ENCODE data around the gene CELF1.
A peak's percentile ranks its signal among the peaks of the same experiment; 100 is the strongest.
"Not testable (repeated sequence)": the region's sequence is repeated elsewhere in the genome, so short reads cannot be mapped to it uniquely, and the experiment has no call there.

CELF1 gene

DNA sequence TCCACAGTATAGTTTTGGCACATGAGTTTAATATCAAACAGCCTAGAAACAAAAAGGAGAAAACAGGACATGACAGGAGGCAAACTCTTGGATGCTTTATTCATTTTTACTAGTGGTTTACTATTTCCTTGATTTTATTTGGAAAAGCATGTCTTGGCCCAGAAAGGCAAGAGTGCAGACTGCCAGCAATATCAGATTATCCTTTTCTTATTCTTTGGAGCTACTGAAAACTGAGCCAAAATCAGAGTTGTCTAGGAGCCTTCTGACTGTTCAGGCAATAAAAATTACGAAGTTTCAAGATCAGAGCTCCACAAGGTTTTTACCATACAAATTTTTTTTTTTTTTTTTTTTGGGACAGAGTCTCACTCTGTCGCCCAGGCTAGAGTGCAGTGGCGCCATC, 16.0 kb downstream of the CELF1 start:
- DNase-seq: no peak

DNA sequence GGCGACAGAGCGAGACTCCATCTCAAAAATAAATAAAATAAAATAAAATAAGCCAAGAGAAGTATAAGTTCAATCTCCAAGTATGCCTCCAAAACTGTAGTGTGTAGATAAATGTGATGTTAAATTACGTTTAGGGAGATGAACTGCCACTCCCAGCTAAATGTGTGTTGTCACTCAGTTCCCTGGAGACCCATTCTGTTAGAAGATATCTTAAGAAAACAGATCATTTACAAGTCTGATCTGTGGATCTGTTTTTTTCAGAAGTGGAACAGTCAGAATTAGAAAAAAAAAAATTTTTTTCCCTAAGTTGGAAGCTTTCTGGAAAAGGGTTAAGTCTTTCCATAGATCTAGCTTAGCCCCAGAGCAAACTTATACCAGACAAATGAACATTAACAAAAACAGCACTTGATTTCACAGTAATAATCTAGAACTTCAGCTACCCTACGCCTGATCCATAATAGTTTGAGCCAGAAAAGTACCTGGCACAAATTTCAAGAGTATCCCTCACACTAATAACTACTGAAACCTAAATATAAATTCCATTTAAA, 18.2 kb downstream of the CELF1 start:
- no peak for DNase-seq

DNA sequence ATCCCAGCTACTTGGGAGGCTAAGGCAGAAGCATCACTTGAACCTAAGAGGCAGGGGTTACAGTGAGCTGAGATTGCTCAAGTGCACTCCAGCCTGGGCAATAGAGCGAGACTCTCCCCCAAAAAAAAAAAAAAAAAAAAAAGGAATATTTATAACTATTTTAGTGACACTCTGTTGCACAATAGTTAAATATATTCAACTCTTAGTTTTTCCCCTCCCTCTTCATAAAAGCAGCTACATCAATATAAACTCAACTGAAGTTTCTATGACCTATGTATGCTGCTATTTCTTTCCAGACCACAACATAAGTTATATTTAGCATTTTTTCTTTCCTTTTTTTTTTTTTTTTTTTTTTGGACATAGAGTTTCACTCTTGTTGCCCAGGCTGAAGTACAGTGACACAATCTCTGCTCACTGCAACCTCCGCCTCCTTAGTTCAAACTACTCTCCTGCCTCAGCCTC, 19.2 kb downstream of the CELF1 start:
- no peak for DNase-seq

DNA sequence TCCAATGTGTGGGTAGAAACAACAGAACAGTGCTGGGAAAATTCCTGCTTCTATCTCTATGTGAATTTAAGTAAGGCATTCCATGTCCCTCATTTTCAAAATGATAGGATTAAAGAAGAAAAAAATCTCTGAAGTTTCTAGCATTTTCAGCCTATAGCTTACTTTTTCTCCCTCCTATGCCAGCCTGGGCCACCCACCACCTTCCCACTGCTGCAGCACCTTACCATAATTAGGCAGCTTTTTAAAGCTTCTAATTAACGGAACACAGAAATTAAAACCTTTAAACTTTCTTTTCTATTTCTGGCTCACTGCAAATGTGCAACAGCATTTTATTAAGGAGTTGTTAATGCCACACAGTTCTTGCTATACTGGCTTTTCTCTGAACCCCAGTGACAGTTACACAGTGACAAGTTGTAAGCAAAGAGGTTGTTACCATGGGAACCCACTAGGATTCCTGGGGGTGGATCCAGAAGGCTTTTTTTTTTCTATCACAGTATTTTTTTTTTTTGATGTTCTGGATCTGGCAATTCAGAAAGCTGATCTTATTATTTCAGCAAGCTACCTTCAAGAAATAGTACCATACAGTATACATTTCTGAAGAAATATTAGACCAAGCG, 20.2 kb downstream of the CELF1 start:
- DNase-seq: no peak

DNA sequence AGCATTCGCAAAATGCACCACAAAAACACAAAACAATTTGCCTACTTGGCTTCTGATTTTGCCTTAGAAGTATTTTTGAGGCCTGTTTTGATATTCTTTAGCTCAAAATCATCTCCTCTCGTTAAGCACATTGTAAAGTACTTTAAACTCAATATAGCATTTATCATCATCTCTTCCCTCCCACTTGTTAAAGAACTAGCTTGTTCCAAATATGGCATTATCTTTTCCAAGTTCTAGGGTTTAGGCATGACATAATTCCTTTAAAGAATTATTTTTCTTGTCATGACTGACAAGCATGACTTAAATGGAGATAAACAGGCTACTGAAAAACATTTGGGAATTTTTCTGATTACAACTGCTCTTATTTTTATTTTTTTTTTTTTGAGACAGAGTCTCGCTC, 21.3 kb downstream of the CELF1 start:
- DNase-seq: no peak

DNA sequence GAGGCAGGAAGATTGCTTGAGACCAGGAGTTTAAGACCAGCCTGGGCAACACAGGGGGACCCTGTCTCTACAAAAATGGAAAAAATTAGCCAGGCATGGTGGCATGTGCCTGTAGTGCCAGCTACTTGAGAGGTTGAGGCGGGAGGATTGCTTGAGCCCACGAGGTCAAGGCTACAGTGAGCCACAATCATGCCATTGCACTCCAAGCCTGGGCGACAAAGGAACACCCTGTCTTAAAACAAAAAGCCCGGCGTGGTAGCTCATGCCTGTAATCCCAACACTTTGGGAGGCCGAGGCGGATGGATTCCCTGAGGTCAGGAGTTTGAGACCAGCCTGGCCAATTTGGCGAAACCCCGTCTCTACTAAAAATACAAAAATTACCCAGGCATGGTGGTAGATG, 22.2 kb downstream of the CELF1 start:
- DNase-seq: not testable (repeated sequence)

DNA sequence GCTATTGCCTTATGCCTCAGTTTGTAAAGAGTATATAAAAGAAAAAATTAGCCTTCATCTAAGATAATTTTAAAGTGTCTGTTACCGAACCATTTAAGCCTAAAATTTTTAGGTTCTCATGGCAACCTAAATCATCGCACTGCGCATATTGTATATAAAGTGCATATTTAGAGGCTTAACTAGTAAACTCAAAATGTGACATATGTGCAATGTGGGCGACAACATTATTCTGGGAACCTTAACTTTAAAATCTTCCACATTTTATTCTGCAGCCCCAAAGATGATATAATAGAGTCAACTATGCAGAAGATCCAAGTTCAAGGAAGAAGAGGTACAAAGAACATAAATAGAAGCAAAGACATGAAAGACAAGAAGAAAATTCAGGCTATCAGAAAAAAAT, 23.0 kb downstream of the CELF1 start:
- DNase-seq: no peak

DNA sequence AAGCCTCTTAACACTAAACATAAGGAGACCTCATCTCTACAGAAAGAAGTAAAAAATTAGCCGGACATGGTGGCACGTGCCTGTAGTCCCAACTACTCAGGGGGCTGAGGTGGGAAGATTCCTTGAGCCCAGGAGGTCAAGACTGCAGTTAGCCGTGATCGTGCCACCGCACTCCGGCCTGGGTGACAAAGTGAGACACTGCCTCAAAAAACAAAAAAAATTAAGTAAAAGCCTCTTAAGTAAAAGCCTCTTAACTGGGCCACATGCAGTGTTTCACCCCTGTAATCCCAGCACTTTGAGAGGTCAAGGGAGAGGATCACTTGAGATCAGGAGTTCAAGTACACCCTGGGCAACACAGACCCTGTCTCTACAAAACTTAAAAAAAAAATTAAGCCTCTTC, 25.7 kb downstream of the CELF1 start:
- no peak for DNase-seq

DNA sequence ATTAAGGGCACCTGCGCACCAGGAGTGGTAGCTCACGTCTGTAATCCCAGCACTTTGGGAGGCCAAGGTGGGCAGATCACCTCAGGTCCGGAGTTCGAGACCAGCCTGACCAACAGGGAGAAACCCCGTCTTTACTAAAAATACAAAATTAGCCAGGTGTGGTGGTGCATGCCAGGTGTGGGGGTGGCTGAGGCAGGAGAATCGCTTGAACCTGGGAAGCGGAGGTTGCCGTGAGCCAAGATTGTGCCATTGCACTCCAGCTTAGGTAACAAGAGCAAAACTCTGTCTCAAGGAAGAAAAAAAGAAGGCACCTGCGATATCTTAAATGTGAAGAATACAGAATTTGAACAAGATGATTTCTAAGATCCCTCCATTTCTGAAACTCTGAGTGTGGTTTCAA, 26.9 kb downstream of the CELF1 start:
- not testable (repeated sequence) for DNase-seq

DNA sequence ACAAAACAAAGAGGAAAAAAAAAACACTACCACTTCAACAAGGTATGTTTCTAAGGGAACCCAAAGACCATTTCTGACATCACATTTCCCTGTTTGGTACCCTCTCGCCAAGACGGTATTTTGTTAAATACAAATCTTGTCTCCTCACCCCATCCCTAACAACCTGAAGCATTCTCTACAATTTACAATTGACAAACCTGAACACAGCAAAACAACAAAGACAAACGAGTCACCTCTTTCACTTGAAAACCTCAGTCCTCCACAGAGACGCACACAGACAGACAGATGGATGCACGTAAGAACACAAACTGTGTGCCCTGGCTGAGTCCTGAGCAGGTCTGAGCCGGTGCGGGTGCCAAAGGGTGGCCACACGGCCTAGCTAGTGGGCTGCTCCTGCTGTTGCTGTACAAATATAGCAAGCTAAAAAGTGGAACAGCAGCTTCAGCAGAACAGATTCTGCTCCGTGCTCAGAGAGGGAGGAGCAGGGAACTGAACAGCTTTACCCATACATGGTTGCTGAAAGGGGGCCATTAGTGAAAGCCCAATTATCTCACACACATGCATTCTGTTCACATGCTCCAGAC, 28.5 kb downstream of the CELF1 start:
- DNase-seq: peak; percentile 18

DNA sequence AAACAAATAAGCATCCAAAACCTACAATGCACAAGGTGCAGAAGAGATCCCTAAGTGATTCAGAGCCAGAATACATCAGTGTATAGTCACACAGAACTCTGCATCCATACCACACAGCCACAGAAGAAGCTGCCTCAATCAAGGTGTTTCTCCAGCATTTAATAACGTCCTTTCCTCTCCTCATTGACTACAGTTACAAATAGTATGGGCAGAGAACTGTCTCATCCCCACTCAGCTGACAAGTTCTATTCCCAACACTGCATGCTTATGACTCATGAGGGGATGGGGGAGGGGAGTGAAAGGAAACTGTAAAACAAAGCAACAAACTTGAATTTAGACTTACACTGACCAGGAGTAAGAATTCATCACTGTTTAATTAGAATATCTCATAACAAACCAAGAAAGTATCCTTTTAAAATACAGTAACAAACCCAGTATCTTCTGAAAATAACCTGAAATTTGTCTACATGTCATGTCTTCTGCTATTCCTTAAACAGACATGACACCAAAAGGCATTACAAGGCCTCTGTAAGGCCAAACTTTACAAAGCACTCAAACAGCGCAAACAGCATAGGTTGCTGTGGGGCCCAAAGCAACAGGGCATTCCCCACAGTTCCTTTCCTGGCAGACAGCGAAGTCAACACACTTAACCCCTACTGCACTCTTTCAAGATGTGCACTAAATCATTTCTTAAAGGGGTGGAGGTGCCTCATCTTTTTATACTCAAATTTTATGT, 29.3 kb downstream of the CELF1 start:
- peak; percentile 40 for DNase-seq

DNA sequence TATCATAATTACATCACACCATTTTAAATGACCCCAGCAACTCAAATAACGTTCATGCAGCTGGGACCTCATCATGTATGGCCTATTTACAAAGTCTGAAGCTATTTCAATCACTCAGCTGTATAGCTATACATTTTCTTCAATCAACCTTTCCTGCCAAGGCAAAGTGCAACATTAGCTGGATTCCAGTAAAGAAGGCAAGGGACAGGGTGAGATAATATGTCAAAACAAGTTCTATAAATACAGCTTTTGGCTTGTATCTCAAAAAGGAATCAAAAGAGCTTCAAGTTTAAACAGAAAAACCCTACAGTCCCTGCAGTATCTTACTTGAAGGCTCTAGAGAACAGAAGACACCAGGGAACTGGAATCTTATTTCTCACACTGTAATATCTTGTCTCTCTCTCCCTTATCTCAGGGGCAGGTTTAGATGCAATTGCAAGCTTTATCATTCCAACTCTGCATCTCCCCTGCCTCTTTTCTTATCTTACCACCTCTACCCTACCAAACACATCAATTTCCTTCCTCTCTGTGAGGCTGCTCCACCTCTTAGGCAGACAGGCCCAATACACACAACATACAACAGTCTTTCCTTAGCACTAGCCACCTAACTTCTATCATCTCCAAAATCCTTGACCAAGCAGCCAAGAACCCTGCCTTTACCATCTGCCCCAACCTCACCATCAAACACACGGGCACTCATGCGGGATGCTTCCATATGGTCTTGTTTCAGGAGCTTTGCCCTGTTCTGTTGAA, 34.5 kb downstream of the CELF1 start:
- DNase-seq: no peak

DNA sequence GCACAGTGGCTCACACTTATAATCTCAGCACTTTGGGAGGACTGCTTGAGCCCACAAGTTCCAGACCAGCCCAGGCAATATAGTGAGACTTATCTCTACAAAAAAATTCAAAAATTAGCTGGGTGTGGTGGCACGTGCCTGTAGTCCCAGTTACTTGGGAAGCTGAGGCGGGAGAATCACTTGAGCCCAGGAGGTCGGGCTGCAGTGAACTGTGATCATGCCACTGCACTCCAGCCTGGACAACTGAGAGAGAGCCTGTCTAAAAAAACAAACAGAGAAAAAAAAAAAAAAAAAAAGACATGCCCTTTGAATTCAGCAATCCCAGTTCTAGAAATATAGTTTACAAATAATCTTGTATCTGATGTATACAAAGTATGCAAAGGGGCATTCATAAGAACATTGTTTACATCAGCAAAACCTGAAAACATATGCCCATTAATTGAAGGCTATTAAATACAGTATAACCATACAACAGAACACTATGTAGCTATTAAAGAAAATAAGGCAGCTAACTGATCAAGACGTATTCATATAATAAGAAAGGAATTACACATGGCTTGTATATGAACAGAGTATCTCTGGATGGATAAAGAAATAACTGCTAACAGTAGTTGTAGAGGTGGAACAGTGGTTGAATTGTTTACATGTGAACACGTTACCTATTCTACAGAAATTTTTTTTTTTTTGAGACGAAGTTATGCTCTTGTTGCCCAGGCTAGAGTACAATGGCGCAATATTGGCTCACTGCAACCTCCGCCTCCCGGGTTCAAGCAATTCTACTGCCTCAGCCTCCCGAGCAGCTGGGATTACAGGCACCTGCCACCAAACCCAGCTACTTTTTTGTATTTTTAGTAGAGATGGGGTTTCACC, 35.7 kb downstream of the CELF1 start:
- DNase-seq: no peak

DNA sequence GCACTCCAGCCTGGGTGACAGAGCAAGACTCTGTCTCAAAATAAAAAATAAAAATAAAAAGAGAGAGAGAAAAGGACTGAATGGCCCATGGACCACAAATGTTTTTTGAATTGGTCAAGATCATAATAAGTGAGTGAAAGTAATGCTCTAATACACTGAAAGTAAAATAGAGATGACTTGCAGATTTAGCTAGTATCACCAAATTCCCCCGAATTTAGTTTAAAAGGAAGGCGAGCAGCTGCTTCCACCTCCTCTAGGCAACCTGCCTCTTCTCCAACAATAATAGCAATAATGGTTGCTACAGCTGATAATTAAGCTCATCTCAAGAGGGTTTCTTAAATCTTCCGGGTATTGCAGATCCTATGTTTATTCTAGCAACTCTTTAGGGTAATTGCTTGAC, 36.8 kb downstream of the CELF1 start:
- no peak for DNase-seq

DNA sequence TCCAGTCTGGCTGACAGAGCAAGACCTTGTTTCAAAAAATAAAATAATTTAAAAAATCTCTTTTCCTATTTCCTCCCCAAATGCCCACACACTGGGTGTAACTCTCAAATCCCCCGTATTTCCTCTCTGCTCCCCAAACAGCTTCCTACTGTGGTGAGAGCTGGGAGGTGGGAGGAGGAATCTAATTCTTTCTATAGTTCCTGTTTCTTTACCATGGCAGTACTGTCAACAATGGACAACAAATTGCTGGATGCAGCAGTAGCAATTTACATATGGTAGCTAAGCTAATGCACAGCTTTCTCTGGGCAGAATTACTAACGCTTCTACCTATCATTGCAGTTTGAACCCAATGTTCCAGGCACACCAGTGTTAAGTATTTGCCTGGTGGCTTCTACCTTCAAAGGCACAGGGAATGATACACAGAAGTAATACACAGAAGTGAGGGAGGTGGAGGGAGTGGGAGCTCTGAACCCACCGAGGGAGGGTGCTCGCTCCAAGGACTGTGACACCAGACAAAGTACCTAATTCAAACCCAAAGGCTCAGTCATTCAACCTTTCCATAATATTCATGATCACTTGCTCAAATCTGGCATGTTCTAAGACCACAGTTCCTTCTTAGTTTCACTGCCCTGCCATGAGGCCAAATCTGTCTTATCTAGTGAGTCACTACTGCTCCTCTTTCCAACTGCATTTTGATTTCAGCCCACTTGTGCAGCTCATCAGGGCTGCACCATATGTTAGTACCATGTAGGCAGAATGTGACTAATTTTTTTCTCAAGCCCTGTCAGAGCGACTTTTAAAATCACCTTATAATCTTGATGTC, 37.9 kb downstream of the CELF1 start:
- no peak for DNase-seq

DNA sequence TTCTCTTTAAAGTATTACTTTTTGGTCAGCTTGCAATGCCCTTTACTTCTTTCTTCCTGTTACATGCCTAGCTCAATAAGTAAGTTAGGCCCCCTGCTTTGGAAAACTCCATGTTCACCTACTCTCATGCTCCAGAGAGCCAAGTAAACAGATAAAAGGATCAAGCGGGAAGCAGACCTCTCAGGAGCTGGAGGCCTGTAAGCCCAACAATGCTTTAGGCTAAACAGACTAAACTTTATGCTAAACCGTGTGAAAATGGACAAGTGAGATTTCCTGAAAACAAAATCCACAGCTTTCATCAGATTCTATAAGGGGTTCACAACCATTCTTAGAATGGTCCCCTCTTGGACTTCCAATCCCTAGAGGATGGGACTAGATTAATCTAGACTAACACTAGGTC, 40.2 kb downstream of the CELF1 start:
- DNase-seq: no peak

DNA sequence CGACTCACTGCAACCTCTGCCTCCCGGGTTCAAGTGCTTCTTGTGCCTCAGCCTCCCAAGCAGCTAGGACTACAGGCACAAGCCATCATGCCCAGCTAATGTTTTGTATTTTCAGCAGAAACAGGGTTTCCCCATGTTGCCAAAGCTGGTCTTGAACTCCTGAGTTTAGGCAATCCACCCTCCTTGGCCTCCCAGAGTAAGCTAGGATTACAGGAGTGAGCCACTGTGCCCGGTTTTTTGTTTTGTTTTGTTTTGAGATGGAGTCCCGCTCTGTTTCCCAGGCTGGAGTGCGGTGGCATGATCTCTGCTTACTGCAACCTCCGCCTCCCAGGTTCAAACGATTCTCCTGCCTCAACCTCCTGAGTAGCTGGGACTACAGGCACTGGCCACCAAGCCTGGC, 41.0 kb downstream of the CELF1 start:
- DNase-seq: no peak

DNA sequence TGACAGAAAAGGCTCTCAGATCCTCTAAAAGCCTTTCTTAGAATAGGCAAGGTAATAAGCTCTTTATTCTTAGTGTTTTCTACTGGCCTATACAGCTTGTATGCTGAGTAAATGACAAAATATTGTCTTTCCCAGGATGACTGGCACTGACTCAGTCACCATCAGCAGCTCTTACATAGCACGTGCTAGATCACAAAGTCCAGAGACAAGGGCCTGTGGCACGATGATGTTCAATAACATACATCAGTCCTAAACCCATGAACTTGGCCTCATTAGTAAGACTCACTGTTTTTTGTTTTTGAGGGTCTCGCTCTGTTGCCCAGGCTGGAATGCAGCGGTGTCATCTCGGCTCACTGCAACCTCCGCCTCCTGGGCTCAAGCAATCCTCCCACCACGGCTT, 42.7 kb downstream of the CELF1 start:
- DNase-seq: no peak

DNA sequence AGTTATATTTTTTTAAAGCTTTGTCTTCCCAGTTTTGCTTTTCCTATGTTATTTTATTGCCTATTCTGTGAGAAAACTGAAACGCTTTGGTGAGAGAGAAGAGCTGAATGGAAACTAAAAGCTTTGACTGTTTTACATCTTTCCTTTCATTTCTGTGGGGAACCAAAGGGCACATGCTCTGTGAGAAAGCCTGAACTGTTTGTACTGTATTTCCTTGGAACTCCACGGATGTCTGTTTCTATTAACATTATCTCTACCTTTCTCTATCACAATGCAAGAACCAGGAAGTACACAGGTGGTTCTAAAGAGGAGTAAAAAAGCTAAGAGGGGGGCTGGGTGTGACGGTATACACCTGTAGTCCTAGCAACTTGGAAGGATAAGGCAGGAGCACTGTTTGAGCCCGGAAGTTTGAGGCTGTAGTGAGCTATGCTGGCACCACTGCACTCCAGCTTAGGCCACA, 43.8 kb downstream of the CELF1 start:
- DNase-seq: no peak

DNA sequence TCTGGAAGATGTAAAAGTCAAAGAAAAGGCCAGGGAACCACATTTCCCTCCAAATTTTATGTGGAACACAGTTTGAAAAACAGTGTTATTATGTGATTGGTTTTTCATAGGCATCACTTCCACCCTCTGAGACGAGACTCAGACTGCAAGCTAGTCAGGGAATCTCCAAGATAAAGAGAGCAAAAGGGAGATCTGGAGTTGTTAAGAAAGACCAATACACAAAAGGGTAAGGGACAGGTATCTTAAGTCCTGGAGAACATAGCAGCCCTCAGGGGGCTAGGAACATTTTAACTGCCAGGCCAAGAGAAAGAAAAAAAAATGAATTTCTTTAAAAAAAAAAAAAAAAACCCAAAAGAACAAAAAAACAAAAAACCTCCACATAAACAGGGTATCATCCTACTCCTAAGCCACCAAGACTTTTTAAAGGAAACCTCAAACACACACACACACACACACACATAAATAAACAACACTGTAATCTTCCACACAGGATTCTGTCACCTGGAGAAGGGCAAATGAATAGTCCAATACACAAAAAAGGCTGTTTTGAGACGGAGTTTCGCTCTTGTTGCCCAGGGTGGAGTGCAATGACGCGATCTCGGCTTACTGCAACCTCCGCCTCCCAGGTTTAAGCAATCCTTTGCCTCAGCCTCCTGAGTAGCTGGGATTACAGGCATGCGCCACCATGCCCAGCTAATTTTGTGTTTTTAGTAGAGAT, 44.5 kb downstream of the CELF1 start:
- no peak for DNase-seq
